Lung (tissue), 12 donors: ENCODE results near the gene HPSE2. TPM values are rescaled to one million over a fixed set of nuclear protein-coding genes. Genes with fewer than 3 reads are reported as not detected.

Source experiments
- ATAC-seq: fragments of 200-7000 bp; cut with Tn5 transposase; one replicate; pipeline ENCODE4 v1.9.1; 2020; ENCODE audit warnings: moderate number of reproducible peaks; ENCODE audit not compliant: insufficient read depth, low FRiP score
- DNase-seq, 3 donors: peaks; one replicate each; pipeline ENCODE4 v3.0.0-alpha.2; 2013 to 2017
- H3K27ac ChIP-seq, 2 donors: one replicate each; pipeline ENCODE4 v1.5.1; 2013; ENCODE audit warnings: mild to moderate bottlenecking in 2 of 2, moderate library complexity in 2 of 2, control low read depth in 1 of 2, inconsistent platforms in 1 of 2, low read depth in 1 of 2, low read length in 1 of 2
- H3K27me3 ChIP-seq, 3 donors: one replicate each; pipeline ENCODE4 v1.5.1; 2013; ENCODE audit warnings: low read length in 2 of 3; ENCODE audit not compliant: control insufficient read depth in 3 of 3, insufficient read depth in 3 of 3
- H3K36me3 ChIP-seq, 4 donors: one replicate each; pipeline ENCODE4 v1.5.1; 2013; ENCODE audit warnings: low read length in 4 of 4, mild to moderate bottlenecking in 1 of 4, moderate library complexity in 1 of 4; ENCODE audit not compliant: control insufficient read depth in 4 of 4, insufficient read depth in 4 of 4
- H3K4me1 ChIP-seq, 5 donors: one replicate each; pipeline ENCODE4 v1.5.1; 2013; ENCODE audit warnings: low read length in 5 of 5, mild to moderate bottlenecking in 2 of 5, moderate library complexity in 1 of 5; ENCODE audit not compliant: control insufficient read depth in 5 of 5, insufficient read depth in 5 of 5
- H3K4me3 ChIP-seq: one replicate; pipeline ENCODE4 v1.5.1; 2013; ENCODE audit warnings: mild to moderate bottlenecking, control low read depth, moderate library complexity
- H3K9ac ChIP-seq, 2 donors: one replicate each; pipeline ENCODE4 v1.5.1; 2013; ENCODE audit warnings: low read length in 2 of 2, control low read depth in 1 of 2; ENCODE audit not compliant: insufficient read depth in 1 of 2
- H3K9me3 ChIP-seq, 4 donors: one replicate each; pipeline ENCODE4 v1.5.1; 2013; ENCODE audit warnings: low read length in 3 of 4, mild to moderate bottlenecking in 1 of 4, moderate library complexity in 1 of 4; ENCODE audit not compliant: control insufficient read depth in 4 of 4, insufficient read depth in 3 of 4
- WGBS, 2 donors: extraction: QIAGEN DNeasy Blood & Tissue Kit; methylation state at CpG; one replicate each; pipeline ENCODE4 v1.1.7; 2013; 5-methylcytosine and 5-hydroxymethylcytosine counted together
- polyA plus RNA-seq, 2 donors: library from polyadenylated mRNA; stranded (reverse); fragments of 200-250 nt; gene quantifications; one replicate each; pipeline ENCODE4 v1.2.1, GENCODE V29; 2013
- total RNA-seq, 2 donors: library from RNA; depleted of rRNA in 1 of 2; stranded (reverse); fragments of >200 nt in 1 of 2; gene quantifications; one replicate each; pipeline ENCODE4 v1.2.1, GENCODE V29; 2014 to 2021
- TF ChIP-seq, protein P1 (sequence below): IDR thresholded peaks from 2 replicates; pipeline ENCODE4 v1.5.1; 2012; ENCODE audit warnings: mild to moderate bottlenecking; ENCODE audit errors: control extremely low read depth, extremely low read depth
- donor health status: control.
- donor health status: control.
- donor health status: Bipolar disorder and iron deficiency.
- donor health status: healthy.
- donor health status: DM: yes; HTN: yes; CAD: no.

Gene HPSE2
- total and polyA plus RNA-seq, 4 donors = 0.32 to 47.3 (median 1.9) TPM

DNA sequence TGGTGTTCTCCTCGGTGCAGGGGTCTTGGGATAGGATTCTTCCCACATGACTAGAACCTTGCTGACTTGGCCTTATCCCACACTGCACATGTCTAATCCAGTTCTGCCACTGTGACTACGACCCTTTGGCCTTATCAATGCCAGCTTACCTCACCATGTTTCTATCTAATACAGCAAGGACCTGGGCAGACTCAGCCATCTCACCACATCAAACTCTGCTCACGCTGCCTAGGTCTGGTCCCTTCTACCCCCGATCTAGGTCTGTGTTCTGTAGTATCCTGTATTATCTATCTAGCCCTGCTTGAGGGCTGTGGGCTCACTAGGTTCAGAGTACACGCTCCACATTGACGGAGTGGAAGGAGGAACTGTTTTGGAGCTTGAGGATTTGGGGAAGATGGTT is 282.4 kb downstream of the HPSE2 start:
- 87 to 91% methylated on average over 6 of the region's 6 CpGs for WGBS, 2 donors
- ATAC-seq (no peak), DNase-seq (no peak)
- Histone ChIP-seq H3K27ac (no peak overlapping the region), H3K4me1 (peaks cover 0 to 38% (median 6%) of the 10 kb centered on the region in 5 donors), H3K27me3 (no peaks in the 10 kb centered on the region), H3K4me3 (no peak overlapping the region), H3K9ac (no peak overlapping the region), H3K9me3 (peaks cover 0 to 5% (median 1%) of the 10 kb centered on the region in 4 donors), H3K36me3 (no peaks in the 10 kb centered on the region)
- TF ChIP-seq, protein P1, sequence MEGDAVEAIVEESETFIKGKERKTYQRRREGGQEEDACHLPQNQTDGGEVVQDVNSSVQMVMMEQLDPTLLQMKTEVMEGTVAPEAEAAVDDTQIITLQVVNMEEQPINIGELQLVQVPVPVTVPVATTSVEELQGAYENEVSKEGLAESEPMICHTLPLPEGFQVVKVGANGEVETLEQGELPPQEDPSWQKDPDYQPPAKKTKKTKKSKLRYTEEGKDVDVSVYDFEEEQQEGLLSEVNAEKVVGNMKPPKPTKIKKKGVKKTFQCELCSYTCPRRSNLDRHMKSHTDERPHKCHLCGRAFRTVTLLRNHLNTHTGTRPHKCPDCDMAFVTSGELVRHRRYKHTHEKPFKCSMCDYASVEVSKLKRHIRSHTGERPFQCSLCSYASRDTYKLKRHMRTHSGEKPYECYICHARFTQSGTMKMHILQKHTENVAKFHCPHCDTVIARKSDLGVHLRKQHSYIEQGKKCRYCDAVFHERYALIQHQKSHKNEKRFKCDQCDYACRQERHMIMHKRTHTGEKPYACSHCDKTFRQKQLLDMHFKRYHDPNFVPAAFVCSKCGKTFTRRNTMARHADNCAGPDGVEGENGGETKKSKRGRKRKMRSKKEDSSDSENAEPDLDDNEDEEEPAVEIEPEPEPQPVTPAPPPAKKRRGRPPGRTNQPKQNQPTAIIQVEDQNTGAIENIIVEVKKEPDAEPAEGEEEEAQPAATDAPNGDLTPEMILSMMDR = no peak

DNA sequence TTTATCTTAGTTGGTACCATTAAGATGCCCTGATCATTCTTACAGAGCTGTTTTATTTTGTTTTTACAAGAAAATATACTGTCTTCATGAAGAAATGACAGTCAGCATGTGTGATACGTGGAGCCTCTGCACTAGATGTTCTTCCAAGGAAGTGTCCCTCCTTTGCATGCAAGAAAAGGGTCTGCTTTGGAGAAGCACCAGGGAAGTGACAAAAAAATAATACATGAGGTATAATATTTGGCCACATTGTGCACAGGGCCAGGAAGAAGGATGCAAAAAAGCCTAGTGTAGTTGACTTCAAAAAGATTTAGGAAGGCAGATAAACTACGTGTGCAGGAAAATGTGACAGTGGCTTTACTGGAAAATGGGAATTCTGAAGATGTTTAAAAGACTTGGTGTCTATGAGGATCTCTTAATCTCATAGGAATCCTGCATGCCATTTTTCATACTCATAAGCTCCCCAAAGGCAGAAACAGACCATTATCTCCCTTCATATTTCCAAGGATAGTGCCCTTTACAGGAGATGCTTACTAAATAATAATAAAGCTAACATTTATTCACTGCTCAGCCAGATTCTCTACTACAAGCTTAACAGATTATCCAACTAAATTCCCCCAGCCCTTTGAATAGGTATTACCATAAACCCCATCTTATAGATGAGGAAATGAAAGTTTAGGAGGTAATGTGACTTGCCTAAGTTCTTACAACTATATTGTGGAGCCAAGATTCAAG is 284.2 kb downstream of the HPSE2 start:
- TF ChIP-seq, protein P1 = no peak
- DNase-seq = peak; percentile 75 to 94 (median 91)
- no peaks in the 10 kb centered on the region for H3K36me3 ChIP-seq
- peaks cover 0 to 5% (median 2%) of the 10 kb centered on the region in 4 donors for H3K9me3 ChIP-seq
- no peak overlapping the region for H3K27ac ChIP-seq
- H3K27me3 ChIP-seq = no peaks in the 10 kb centered on the region
- H3K4me3 ChIP-seq = no peak overlapping the region
- peaks cover 0 to 23% (median 0%) of the 10 kb centered on the region in 5 donors for H3K4me1 ChIP-seq
- WGBS, 2 donors = 64 to 80% methylated on average over 2 of the region's 2 CpGs
- no peak for ATAC-seq
- H3K9ac ChIP-seq = no peak overlapping the region

DNA sequence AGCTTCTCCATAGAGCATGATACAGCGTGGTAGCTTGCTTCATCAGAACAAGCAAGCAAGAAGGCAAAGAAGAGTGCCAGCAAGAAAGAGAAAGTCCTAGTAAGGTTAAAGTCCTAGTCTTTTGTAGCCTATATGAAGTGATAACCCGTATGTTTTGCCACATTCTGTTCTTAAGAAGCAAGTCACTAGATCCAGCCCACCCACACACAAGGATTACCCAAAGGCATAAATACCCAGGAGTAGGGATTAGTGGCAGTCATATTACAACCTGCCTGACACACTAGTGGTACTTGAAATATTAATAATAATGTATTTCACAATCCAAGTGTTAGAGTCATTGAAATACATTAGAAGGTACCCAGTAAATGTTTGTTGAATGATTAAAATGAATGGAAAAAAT is 285.5 kb downstream of the HPSE2 start:
- DNase-seq (peak in 1 of 3 donors; percentile 11), ATAC-seq (no peak)
- Histone ChIP-seq H3K27ac (no peak overlapping the region), H3K9me3 (peaks cover 0 to 5% (median 2%) of the 10 kb centered on the region in 4 donors), H3K27me3 (no peaks in the 10 kb centered on the region), H3K36me3 (no peaks in the 10 kb centered on the region), H3K9ac (no peak overlapping the region), H3K4me1 (peaks cover 0 to 23% (median 0%) of the 10 kb centered on the region in 5 donors), H3K4me3 (no peak overlapping the region)
- 75 to 82% methylated on average over 2 of the region's 2 CpGs for WGBS, 2 donors
- TF ChIP-seq, protein P1 = no peak
